GM21529 (cell line): ENCODE data around the gene CDC20B.
"Not testable (repeated sequence)": the region's sequence is repeated elsewhere in the genome, so short reads cannot be mapped to it uniquely, and the experiment has no call there.

Source experiments
- ATAC-seq: cut with Tn5 transposase; IDR thresholded peaks from one replicate; pipeline ENCODE4 v1.9.1; 2021; ENCODE audit not compliant: unreplicated experiment

Gene CDC20B

GRCh38 chr5:55162666-55163065 is 10.3 kb downstream of the CDC20B start:
- ATAC-seq: no peak

- ATAC-seq: no peak
Observed at GRCh38 chr5:55160493-55161209, 12.3 kb downstream of the CDC20B start.

- ATAC-seq: no peak
Observed at GRCh38 chr5:55159763-55160492, 13.0 kb downstream of the CDC20B start, which contains the start of gene GPX8. GPX8 (plus strand) TSS chr5:55160171; CDS start chr5:55160193, 22 bp downstream.

GRCh38 chr5:55154873-55155272 is 18.1 kb downstream of the CDC20B start:
- ATAC-seq: no peak

GRCh38 chr5:55151923-55152842 is 20.8 kb downstream of the CDC20B start:
- no peak for ATAC-seq

GRCh38 chr5:55149308-55149795 is 23.6 kb downstream of the CDC20B start:
- ATAC-seq: no peak

GRCh38 chr5:55146543-55147151 is 26.3 kb downstream of the CDC20B start:
- ATAC-seq: peak; percentile 90

- no peak for ATAC-seq
Observed at GRCh38 chr5:55146080-55146479, 26.9 kb downstream of the CDC20B start.

GRCh38 chr5:55143624-55144023 is 29.4 kb downstream of the CDC20B start:
- no peak for ATAC-seq

- ATAC-seq: no peak
Observed at GRCh38 chr5:55141945-55142690, 30.9 kb downstream of the CDC20B start.

GRCh38 chr5:55140908-55141665 is 31.9 kb downstream of the CDC20B start:
- no peak for ATAC-seq

GRCh38 chr5:55136521-55136920 is 36.5 kb downstream of the CDC20B start:
- ATAC-seq: no peak

GRCh38 chr5:55134053-55134722 is 38.8 kb downstream of the CDC20B start:
- no peak for ATAC-seq

GRCh38 chr5:55123365-55123764 is 49.6 kb downstream of the CDC20B start:
- ATAC-seq: no peak

GRCh38 chr5:55114061-55114460 is 58.9 kb downstream of the CDC20B start:
- no peak for ATAC-seq

GRCh38 chr5:55113327-55113726 is 59.6 kb downstream of the CDC20B start:
- ATAC-seq: no peak

- no peak for ATAC-seq
Observed at GRCh38 chr5:55110217-55110616, 62.8 kb downstream of the CDC20B start.

- ATAC-seq: no peak
Observed at GRCh38 chr5:55108661-55109060, 64.3 kb downstream of the CDC20B start.

GRCh38 chr5:55105976-55106375 is 67.0 kb downstream of the CDC20B start:
- not testable (repeated sequence) for ATAC-seq
